ENCODE data around the gene GRB2.

GRCh38 chr17:75373280-75373679 lies 32.2 kb downstream of the GRB2 start:
- no peak for TF ChIP-seq CTCF (IDR thresholded peaks at IDR 0.05)
- no peak for TF ChIP-seq POLR2A (IDR thresholded peaks at IDR 0.05)
